ENCODE measurements around the gene BAZ2B. TPM values are rescaled to one million over a fixed set of nuclear protein-coding genes. Genes with fewer than 3 reads are reported as not detected.

Gene BAZ2B
- total RNA-seq, 1 experiment from 2014 or later, result 54.9 TPM

DNA sequence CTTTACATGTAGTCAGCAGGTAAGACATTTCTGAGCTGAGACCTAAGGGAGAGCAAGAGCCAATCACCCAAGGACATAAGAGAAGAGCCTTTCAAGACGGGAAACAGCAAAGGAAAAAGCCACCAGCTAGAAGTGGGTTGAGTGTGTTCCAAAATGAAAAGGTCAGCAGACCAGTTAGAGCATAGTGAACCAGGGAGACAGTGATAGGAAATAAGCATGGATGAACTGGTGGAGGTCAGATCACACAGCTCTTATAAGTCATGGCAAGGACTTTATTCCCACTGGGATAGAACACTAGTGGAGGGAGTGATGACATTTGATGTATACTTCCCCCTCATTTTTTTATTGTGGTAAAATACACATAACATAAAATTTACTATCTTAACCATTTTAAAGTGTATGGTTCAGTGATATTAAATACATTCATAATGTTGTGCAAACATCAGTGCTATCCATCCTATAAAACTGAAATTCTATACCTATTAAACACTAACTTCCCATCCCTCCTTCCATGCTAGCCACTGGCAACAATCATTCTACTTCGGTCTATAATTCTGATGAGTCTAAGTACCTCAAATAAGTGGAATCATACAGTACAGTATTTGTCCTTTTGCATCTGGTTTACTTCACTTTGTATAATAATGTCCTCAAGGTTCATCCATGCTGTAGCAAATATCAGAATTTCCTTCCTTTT lies 174.0 kb downstream of the BAZ2B start:
- Histone ChIP-seq H3K79me2 (ENCODE audit: insufficient read depth, low read length) (no peaks in the 10 kb centered on the region), H3T11ph (ENCODE audit: low read length) (no peak overlapping the region), H2BK20ac (ENCODE audit: low read depth, low read length, poor library complexity, severe bottlenecking) (no peak overlapping the region), H3K23ac (ENCODE audit: insufficient read length, low read depth, low read length) (no peak overlapping the region), H2BK5ac (ENCODE audit: insufficient read length, low read length) (no peak overlapping the region), H4K8ac (replicated peaks; ENCODE audit: insufficient read length, low read depth, low read length) (no peak overlapping the region), H2AFZ (ENCODE audit: low read length) (no peak overlapping the region), H2BK120ac (ENCODE audit: low read depth, low read length, poor library complexity, severe bottlenecking) (no peak overlapping the region), H3K14ac (ENCODE audit: insufficient read depth, low read length) (no peak overlapping the region), H2BK15ac (ENCODE audit: low read depth, low read length) (no peak overlapping the region), H3K9ac (ENCODE audit: extremely low read depth, insufficient read length, low read length) (no peak overlapping the region), H4K5ac (ENCODE audit: insufficient read length, low read depth, low read length) (no peak overlapping the region), H3K27me3 (ENCODE audit: insufficient read depth, low read length) (no peaks in the 10 kb centered on the region), H3K23me2 (ENCODE audit: insufficient read length, low read depth, low read length, poor library complexity, severe bottlenecking) (no peaks in the 10 kb centered on the region), H3K4ac (ENCODE audit: low read depth, low read length) (no peak overlapping the region), H4K91ac (ENCODE audit: insufficient read length, low read depth, low read length) (no peak overlapping the region), H4K20me1 (ENCODE audit: control insufficient read depth, insufficient read depth, insufficient read length) (no peaks in the 10 kb centered on the region), H3K18ac (ENCODE audit: insufficient read length, low read depth, low read length) (no peak overlapping the region), H3K9me3 (ENCODE audit: control insufficient read depth, low read depth, low read length) (no peaks in the 10 kb centered on the region), H3K79me1 (ENCODE audit: insufficient read depth, low read depth, low read length, poor library complexity, severe bottlenecking) (no peaks in the 10 kb centered on the region), H3K27ac (ENCODE audit: insufficient read length, low read depth, low read length) (no peak overlapping the region), H3K4me2 (ENCODE audit: insufficient read depth, insufficient read length, low read length) (no peak overlapping the region), H3K4me1 (ENCODE audit: insufficient read depth, low read length) (no peaks in the 10 kb centered on the region), H3K56ac (ENCODE audit: insufficient read length, low read depth, low read length) (no peak overlapping the region), H2BK12ac (ENCODE audit: insufficient read length, low read depth, low read length) (no peak overlapping the region), H2AK5ac (ENCODE audit: insufficient read length, low read length) (no peak overlapping the region)
- Mint-ChIP-seq H3K4me3 (no peak overlapping the region), H3K27me3 (ENCODE audit: low read depth) (no peaks in the 10 kb centered on the region), H3K27ac (no peak overlapping the region), H3K36me3 (ENCODE audit: insufficient read depth in 1 of 3, low read depth in 3 of 3) (peaks cover 16 to 51% (median 39%) of the 10 kb centered on the region in 3 experiments; a peak in 6 of 7 replicates), H3K4me1 (peaks cover 13% of the 10 kb centered on the region in 2 experiments), H3K9me3 (no peaks in the 10 kb centered on the region)
- DNase-seq, result no peak
- no CpG with 5 or more reads among the region's 2 CpGs for WGBS (ENCODE audit: extremely low coverage, insufficient read length, low lambda C conversion rate)
- TF ChIP-seq, protein P1, sequence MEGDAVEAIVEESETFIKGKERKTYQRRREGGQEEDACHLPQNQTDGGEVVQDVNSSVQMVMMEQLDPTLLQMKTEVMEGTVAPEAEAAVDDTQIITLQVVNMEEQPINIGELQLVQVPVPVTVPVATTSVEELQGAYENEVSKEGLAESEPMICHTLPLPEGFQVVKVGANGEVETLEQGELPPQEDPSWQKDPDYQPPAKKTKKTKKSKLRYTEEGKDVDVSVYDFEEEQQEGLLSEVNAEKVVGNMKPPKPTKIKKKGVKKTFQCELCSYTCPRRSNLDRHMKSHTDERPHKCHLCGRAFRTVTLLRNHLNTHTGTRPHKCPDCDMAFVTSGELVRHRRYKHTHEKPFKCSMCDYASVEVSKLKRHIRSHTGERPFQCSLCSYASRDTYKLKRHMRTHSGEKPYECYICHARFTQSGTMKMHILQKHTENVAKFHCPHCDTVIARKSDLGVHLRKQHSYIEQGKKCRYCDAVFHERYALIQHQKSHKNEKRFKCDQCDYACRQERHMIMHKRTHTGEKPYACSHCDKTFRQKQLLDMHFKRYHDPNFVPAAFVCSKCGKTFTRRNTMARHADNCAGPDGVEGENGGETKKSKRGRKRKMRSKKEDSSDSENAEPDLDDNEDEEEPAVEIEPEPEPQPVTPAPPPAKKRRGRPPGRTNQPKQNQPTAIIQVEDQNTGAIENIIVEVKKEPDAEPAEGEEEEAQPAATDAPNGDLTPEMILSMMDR (conservative IDR thresholded peaks at IDR 0.05), result no peak

All from H9 (cell line).